HepG2 (cell line): ENCODE measurements around the gene NECTIN2. TPM values are rescaled to one million over a fixed set of nuclear protein-coding genes. Genes with fewer than 3 reads are reported as not detected.
A peak's percentile ranks its signal among the peaks of the same experiment; 100 is the strongest.

Source experiments
- ATAC-seq: fragments of 200-7000 bp; cut with Tn5 transposase; 3 replicates; pipeline ENCODE4 v1.9.1; 2020; ENCODE audit warnings: mild to moderate bottlenecking, moderate library complexity
- BruUV-seq: library from RNA; stranded (reverse); fragments of 400-500 nt; replicated peaks from 2 replicates; lab custom pipeline; 2021; lab: Mats Ljungman, UMichigan
- CTCF ChIA-PET: fragments of 300-600 bp; formaldehyde crosslinking; extraction: SDS; loops from one replicate; lab custom pipeline; 2021; ENCODE audit warnings: low total read pairs, inconsistent platforms, low intra/inter-chr PET ratio; lab: Yijun Ruan, JAX
- POLR2A ChIA-PET: fragments of 350-600 bp; sonication (Branson Sonifier 250); formaldehyde crosslinking; loops from one replicate; lab custom pipeline; 2020; ENCODE audit warnings: antibody characterized with exemption, inconsistent platforms; lab: Yijun Ruan, JAX
- DNase-seq: peaks from one replicate; pipeline ENCODE4 v3.0.0-alpha.2; 2015; ENCODE audit warnings: low spot score
- FAIRE-seq: peaks from 3 replicates; lab custom pipeline; 2011; peaks lifted over from hg19 to GRCh38; lab: Jason Lieb, UNC
- H2AFZ ChIP-seq: one replicate; pipeline ENCODE4 v1.6.1; 2011; ENCODE audit warnings: low read length, inconsistent platforms
- H3K27ac ChIP-seq: fragments of 300-600 bp; 3 replicates; pipeline ENCODE4 v1.8.0; 2011; ENCODE audit warnings: mixed run types, mild to moderate bottlenecking, mixed read lengths, low read length, inconsistent platforms; ENCODE audit not compliant: insufficient read depth; ENCODE audit errors: extremely low read length
- H3K27me3 ChIP-seq, 2 experiments: fragments of 200-600 bp in 1 of 2; 2 replicates in 1 of 2; 3 replicates in 1 of 2; pipeline versions ENCODE4 v1.6.0 to v1.8.0; 2011; ENCODE audit warnings: low read length in 2 of 2, mild to moderate bottlenecking in 2 of 2, moderate library complexity in 2 of 2, inconsistent platforms in 1 of 2; ENCODE audit not compliant: insufficient read depth in 2 of 2, control insufficient read depth in 1 of 2
- H3K36me3 ChIP-seq, 2 experiments: fragments of 200-600 bp in 1 of 2; replicated peaks in 1 of 2; 2 replicates in 1 of 2; 3 replicates in 1 of 2; pipeline versions ENCODE4 v1.5.1 to v1.8.0; 2011; ENCODE audit warnings: low read length in 2 of 2, inconsistent platforms in 1 of 2; ENCODE audit not compliant: insufficient read depth in 2 of 2, control insufficient read depth in 1 of 2
- H3K4me1 ChIP-seq: 2 replicates; pipeline ENCODE4 v1.5.1; 2012; ENCODE audit warnings: low read length, inconsistent platforms; ENCODE audit not compliant: insufficient read depth
- H3K4me2 ChIP-seq: 2 replicates; pipeline ENCODE4 v1.6.0; 2011; ENCODE audit warnings: low read depth, low read length, inconsistent platforms
- H3K4me3 ChIP-seq, 3 experiments: fragments of 200-600 bp in 1 of 3; sonication (generic), shearing (Covaris generic) in 1 of 3; replicated peaks in 1 of 3; 2 replicates each; pipeline ENCODE4 v1.5.1; 2011 to 2016; ENCODE audit warnings: low read length in 3 of 3, inconsistent platforms in 2 of 3, low read depth in 2 of 3, mild to moderate bottlenecking in 2 of 3, control low read depth in 1 of 3, mixed read lengths in 1 of 3; ENCODE audit not compliant: insufficient read depth in 1 of 3
- H3K79me2 ChIP-seq: one replicate; pipeline ENCODE4 v1.6.1; 2011; ENCODE audit warnings: low read length, inconsistent platforms; ENCODE audit not compliant: insufficient read depth
- H3K9ac ChIP-seq: 2 replicates; pipeline ENCODE4 v1.6.0; 2011; ENCODE audit warnings: mild to moderate bottlenecking, low read depth, low read length, inconsistent platforms; ENCODE audit not compliant: insufficient read depth
- H3K9me3 ChIP-seq: 2 replicates; pipeline ENCODE4 v1.5.1; 2012; ENCODE audit warnings: mild to moderate bottlenecking, low read length
- H4K20me1 ChIP-seq: 2 replicates; pipeline ENCODE4 v1.6.0; 2011; ENCODE audit warnings: inconsistent platforms, mild to moderate bottlenecking, low read length, moderate library complexity; ENCODE audit not compliant: insufficient read depth
- IKZF4 ChIP-seq: sonication (generic); formaldehyde crosslinking; IDR thresholded peaks from 2 replicates; pipeline ENCODE4 v1.5.1; 2020; ENCODE audit warnings: borderline replicate concordance, mild to moderate bottlenecking, low read depth, missing genetic modification reagents; ENCODE audit errors: not compliant biosample characterization
- KLF11 ChIP-seq: IDR thresholded peaks from 2 replicates; pipeline ENCODE4 v1.6.1; 2016; ENCODE audit warnings: missing compliant biosample characterization
- NONO ChIP-seq, 2 experiments: fragments of 450-650 bp in 1 of 2; sonication (generic) in 1 of 2; formaldehyde crosslinking in 1 of 2; IDR thresholded peaks in 1 of 2; conservative IDR thresholded peaks in 1 of 2; 2 replicates each; pipeline versions ENCODE4 v1.6.1 to v1.8.0; 2017 to 2022; ENCODE audit warnings: mild to moderate bottlenecking in 1 of 2, missing genetic modification reagents in 1 of 2, moderate library complexity in 1 of 2
- NRL ChIP-seq: sonication (generic); formaldehyde crosslinking; IDR thresholded peaks from 2 replicates; pipeline ENCODE4 v1.5.0; 2020; ENCODE audit warnings: missing genetic modification reagents, mild to moderate bottlenecking, moderate library complexity, borderline replicate concordance
- RFX5 ChIP-seq: IDR thresholded peaks from 2 replicates; pipeline ENCODE4 v1.6.1; 2011; ENCODE audit warnings: low read depth, low read length, improper control_type of control experiment
- SAP130 ChIP-seq: IDR thresholded peaks from 2 replicates; pipeline ENCODE4 v1.6.1; 2016; ENCODE audit warnings: low read depth
- SIN3B ChIP-seq: fragments of 150-350 bp; IDR thresholded peaks from 2 replicates; pipeline ENCODE4 v1.6.1; 2014; ENCODE audit warnings: low read length
- SNAPC2 ChIP-seq: sonication (generic); formaldehyde crosslinking; IDR thresholded peaks from 2 replicates; pipeline ENCODE4 v1.8.1; 2022; ENCODE audit warnings: mild to moderate bottlenecking, missing genetic modification reagents
- SUZ12 ChIP-seq: fragments of 150-350 bp; IDR thresholded peaks from 2 replicates; pipeline ENCODE4 v1.6.1; 2014; ENCODE audit warnings: low read depth, low read length
- TBX3 ChIP-seq: fragments of 450-650 bp; IDR thresholded peaks from 2 replicates; pipeline ENCODE4 v1.6.1; 2017; ENCODE audit warnings: antibody characterized with exemption, mild to moderate bottlenecking, inconsistent platforms, borderline replicate concordance
- ZNF44 ChIP-seq: sonication (generic); formaldehyde crosslinking; IDR thresholded peaks from 2 replicates; pipeline ENCODE4 v1.5.1; 2020; ENCODE audit warnings: mild to moderate bottlenecking, missing genetic modification reagents
- WGBS: methylation state at CpG from one replicate; pipeline ENCODE4 v1.1.6; 2017; ENCODE audit warnings: low lambda C conversion rate; 5-methylcytosine and 5-hydroxymethylcytosine counted together
- in situ Hi-C: cut with HindIII; loops from 2 replicates; pipeline ENCODE4 v1.10.0; 2017; ENCODE audit warnings: low pct_unique_long_range_greater_than_20kb; ENCODE audit not compliant: extremely low pct_ligation_motif_present
- intact Hi-C: fragments of 100-400 bp; cut with micrococcal nuclease; formaldehyde crosslinking; loops from one replicate; pipeline ENCODE4 v1.10.0; 2022; ENCODE audit not compliant: unreplicated experiment
- polyA plus RNA-seq, 8 experiments: library from polyadenylated mRNA; depleted of rRNA in 3 of 8; stranded (reverse) in 7 of 8; unstranded in 1 of 8; fragments of >200 nt; fragmentation: Illumina TruSeq in 4 of 8; extraction: Trizol in 4 of 8; gene quantifications; 2 replicates each; pipeline versions ENCODE4 v1.2.1 to v1.2.3, GENCODE V29; 2011 to 2016; ENCODE audit warnings: low read depth in 4 of 8, missing spikeins in 1 of 8, mixed read lengths in 1 of 8; ENCODE audit not compliant: insufficient read depth in 1 of 8
- total RNA-seq, 5 experiments: library from RNA; depleted of rRNA; stranded (reverse); fragments of >200 nt; fragmentation: Illumina TruSeq; extraction: Trizol; gene quantifications; 2 replicates each; pipeline ENCODE4 v1.2.3, GENCODE V29; 2016; ENCODE audit warnings: low read depth in 1 of 5
- TF ChIP-seq, protein P1 (sequence below): sonication (generic); formaldehyde crosslinking; IDR thresholded peaks from 2 replicates; pipeline ENCODE4 v1.8.1; 2023; ENCODE audit warnings: missing genetic modification reagents, inconsistent platforms, borderline replicate concordance
- TF ChIP-seq, protein P2 (sequence below): sonication (generic); formaldehyde crosslinking; IDR thresholded peaks from 2 replicates; pipeline ENCODE4 v1.5.0; 2020; ENCODE audit warnings: mild to moderate bottlenecking, missing genetic modification reagents, borderline replicate concordance

NECTIN2 gene
- total and polyA plus RNA-seq, 2 of the 13 experiments (the other 11 are each of a cell fraction or from before 2014, with no cell fraction given), result 75.4 to 114 TPM

DNA sequence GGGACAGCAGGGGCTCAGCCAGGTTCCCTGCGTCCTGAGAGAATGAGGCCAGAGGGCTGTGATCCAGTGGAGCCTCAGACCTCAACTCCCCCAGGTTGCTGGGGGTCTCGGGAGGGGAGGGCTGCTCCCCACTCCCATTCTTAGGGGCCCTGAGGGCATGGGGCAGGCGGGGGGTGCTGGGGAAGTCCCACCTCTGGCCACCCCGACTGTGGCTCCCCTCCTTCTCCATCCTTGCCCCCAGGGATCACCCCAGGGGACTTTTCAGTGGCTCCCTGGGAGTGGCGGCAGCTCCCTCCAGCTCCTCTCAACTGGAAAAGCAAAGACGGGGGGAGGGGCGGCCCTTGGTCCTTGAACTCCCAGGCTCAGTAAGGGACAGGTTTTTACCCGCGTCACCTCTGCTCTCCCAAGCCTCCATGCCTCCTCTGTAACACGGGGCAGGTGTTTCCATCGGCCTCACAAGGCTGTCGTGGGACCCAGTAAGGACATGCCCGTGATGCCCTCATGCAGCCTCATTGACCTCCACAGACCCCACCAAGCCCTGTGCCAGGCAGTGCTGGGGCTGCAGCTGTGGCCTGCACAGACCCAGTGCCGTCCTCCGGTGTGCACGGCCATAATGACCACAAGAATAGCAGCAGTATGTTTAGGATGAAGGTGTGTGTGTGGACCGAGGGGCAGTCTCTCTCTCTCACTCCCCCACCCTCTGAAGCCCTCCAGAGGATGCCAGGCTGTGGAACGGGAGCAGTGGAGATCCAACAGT, 33.4 kb downstream of the NECTIN2 start (continued):
- TF ChIP-seq RFX5 (no peak), KLF11 (CRISPR knock-in tag) (no peak), SIN3B (no peak), NONO (IDR thresholded peaks at IDR 0.05) (no peak), NONO (CRISPR knock-in tag; conservative IDR thresholded peaks at IDR 0.05) (peak; percentile 45; the same call in 1 of the 2 replicates), SUZ12 (no peak), TBX3 (no peak), SAP130 (CRISPR knock-in tag) (no peak), ZNF44 (no peak)
- TF ChIP-seq, protein P1, sequence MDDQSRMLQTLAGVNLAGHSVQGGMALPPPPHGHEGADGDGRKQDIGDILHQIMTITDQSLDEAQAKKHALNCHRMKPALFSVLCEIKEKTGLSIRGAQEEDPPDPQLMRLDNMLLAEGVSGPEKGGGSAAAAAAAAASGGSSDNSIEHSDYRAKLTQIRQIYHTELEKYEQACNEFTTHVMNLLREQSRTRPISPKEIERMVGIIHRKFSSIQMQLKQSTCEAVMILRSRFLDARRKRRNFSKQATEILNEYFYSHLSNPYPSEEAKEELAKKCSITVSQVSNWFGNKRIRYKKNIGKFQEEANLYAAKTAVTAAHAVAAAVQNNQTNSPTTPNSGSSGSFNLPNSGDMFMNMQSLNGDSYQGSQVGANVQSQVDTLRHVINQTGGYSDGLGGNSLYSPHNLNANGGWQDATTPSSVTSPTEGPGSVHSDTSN (CRISPR knock-in tag), result no peak

DNA sequence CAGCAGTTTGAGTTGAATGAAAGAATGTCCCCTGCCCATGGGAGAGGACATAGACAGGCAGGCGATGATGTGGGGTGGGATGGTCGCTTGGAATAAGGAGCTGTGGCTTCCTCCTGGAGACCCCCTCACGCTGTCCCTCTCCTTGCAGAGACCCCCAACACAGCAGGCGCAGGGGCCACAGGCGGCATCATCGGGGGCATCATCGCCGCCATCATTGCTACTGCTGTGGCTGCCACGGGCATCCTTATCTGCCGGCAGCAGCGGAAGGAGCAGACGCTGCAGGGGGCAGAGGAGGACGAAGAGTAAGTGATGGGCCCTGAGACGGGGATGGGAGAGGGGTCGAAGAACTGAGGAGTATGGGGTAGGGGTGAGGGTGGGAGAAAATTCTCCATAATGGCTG, 36.0 kb downstream of the NECTIN2 start:
- FAIRE-seq (no peak), DNase-seq (no peak), ATAC-seq (no peak)
- H3K9me3 ChIP-seq, result no peaks in the 10 kb centered on the region
- no peaks in the 10 kb centered on the region for H4K20me1 ChIP-seq
- peaks cover 10 to 35% of the 10 kb centered on the region in 2 experiments; a peak in 4 of 5 replicates for H3K36me3 ChIP-seq
- H3K27ac ChIP-seq, result no peak overlapping the region
- CTCF ChIA-PET, result no interaction called here
- no peaks in the 10 kb centered on the region for H3K79me2 ChIP-seq
- H3K4me1 ChIP-seq, result peaks cover 28% of the 10 kb centered on the region
- 98% methylated on average over 15 of the region's 15 CpGs for WGBS
- in situ Hi-C loops, result no loop called here
- no peak overlapping the region for H2AFZ ChIP-seq
- H3K9ac ChIP-seq, result no peak overlapping the region
- intact Hi-C loops, result no loop called here
- BruUV-seq, result no TSS peak
- POLR2A ChIA-PET, result no interaction called here
- no peaks in the 10 kb centered on the region for H3K27me3 ChIP-seq
- H3K4me3 ChIP-seq, result no peak overlapping the region
- H3K4me2 ChIP-seq, result no peak overlapping the region
- no peak for TF ChIP-seq SNAPC2
- TF ChIP-seq, protein P2, sequence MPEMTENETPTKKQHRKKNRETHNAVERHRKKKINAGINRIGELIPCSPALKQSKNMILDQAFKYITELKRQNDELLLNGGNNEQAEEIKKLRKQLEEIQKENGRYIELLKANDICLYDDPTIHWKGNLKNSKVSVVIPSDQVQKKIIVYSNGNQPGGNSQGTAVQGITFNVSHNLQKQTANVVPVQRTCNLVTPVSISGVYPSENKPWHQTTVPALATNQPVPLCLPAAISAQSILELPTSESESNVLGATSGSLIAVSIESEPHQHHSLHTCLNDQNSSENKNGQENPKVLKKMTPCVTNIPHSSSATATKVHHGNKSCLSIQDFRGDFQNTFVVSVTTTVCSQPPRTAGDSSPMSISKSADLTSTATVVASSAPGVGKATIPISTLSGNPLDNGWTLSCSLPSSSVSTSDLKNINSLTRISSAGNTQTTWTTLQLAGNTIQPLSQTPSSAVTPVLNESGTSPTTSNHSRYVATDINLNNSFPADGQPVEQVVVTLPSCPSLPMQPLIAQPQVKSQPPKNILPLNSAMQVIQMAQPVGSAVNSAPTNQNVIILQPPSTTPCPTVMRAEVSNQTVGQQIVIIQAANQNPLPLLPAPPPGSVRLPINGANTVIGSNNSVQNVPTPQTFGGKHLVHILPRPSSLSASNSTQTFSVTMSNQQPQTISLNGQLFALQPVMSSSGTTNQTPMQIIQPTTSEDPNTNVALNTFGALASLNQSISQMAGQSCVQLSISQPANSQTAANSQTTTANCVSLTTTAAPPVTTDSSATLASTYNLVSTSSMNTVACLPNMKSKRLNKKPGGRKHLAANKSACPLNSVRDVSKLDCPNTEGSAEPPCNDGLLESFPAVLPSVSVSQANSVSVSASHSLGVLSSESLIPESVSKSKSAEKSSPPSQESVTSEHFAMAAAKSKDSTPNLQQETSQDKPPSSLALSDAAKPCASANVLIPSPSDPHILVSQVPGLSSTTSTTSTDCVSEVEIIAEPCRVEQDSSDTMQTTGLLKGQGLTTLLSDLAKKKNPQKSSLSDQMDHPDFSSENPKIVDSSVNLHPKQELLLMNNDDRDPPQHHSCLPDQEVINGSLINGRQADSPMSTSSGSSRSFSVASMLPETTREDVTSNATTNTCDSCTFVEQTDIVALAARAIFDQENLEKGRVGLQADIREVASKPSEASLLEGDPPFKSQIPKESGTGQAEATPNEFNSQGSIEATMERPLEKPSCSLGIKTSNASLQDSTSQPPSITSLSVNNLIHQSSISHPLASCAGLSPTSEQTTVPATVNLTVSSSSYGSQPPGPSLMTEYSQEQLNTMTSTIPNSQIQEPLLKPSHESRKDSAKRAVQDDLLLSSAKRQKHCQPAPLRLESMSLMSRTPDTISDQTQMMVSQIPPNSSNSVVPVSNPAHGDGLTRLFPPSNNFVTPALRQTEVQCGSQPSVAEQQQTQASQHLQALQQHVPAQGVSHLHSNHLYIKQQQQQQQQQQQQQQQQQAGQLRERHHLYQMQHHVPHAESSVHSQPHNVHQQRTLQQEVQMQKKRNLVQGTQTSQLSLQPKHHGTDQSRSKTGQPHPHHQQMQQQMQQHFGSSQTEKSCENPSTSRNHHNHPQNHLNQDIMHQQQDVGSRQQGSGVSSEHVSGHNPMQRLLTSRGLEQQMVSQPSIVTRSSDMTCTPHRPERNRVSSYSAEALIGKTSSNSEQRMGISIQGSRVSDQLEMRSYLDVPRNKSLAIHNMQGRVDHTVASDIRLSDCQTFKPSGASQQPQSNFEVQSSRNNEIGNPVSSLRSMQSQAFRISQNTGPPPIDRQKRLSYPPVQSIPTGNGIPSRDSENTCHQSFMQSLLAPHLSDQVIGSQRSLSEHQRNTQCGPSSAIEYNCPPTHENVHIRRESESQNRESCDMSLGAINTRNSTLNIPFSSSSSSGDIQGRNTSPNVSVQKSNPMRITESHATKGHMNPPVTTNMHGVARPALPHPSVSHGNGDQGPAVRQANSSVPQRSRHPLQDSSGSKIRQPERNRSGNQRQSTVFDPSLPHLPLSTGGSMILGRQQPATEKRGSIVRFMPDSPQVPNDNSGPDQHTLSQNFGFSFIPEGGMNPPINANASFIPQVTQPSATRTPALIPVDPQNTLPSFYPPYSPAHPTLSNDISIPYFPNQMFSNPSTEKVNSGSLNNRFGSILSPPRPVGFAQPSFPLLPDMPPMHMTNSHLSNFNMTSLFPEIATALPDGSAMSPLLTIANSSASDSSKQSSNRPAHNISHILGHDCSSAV (CRISPR knock-in tag), result no peak
- no peak for TF ChIP-seq NRL (CRISPR knock-in tag)
- TF ChIP-seq IKZF4 (CRISPR knock-in tag), result no peak
